ENCODE measurements around the gene HYCC1. TPM values are rescaled to one million over a fixed set of nuclear protein-coding genes. Genes with fewer than 3 reads are reported as not detected.
"Not testable (repeated sequence)": the region's sequence is repeated elsewhere in the genome, so short reads cannot be mapped to it uniquely, and the experiment has no call there.

HYCC1 gene
- total RNA-seq, 1 donor, result 4.0 TPM

DNA sequence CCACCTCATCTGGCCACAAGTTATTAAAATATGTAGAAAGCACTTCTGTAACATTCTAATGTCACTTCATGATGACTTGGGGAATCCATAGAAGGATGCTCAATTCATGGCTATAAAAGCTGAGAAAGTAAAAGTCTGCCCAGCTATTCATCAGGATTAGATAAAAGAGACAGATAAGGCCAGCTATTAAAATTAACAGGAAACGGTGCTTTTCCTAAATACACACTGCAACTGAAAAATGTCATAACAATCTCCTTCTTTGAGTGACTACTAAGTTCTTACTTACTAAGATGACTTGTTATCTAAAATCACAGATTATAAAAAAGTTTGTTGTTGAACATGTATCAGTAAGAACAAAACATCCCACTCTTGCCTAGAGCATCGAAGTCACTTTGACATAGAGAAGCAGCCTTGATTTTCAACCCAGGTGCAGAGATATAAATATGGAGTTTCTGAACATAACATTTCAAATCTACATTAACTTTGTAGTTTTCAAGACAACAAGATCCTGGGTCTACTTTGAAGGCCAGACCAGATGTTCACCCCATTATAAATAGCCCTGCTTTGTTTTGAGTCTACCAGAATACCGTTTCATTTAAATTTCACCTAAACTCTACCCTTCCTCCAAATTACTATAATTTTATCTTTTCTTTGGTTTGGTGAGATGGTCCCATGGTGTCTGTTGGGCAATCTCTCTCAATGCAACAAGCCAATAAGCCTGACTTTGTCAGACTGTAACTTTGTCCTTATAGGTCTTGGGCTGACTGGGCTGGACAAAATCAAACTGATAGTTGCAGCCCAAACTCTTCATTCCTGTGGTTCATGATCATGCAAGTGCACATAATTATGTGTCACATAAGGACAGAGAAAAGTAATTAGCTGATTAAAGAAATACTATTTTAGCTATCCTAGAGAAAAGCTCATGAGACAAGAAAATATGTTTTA, 24.0 kb downstream of the HYCC1 start:
- DNase-seq (ENCODE audit: low read depth in 2 of 3, low spot score in 2 of 3), result no peak

- no peak for DNase-seq (ENCODE audit: low read depth in 2 of 3, low spot score in 2 of 3)
These were observed 28.5 kb downstream of the HYCC1 start for GRCh38 chr7:22985436-22985835.

- DNase-seq (ENCODE audit: low read depth in 2 of 3, low spot score in 2 of 3), result no peak
These were observed 30.6 kb downstream of the HYCC1 start for GRCh38 chr7:22983257-22983855.

DNA sequence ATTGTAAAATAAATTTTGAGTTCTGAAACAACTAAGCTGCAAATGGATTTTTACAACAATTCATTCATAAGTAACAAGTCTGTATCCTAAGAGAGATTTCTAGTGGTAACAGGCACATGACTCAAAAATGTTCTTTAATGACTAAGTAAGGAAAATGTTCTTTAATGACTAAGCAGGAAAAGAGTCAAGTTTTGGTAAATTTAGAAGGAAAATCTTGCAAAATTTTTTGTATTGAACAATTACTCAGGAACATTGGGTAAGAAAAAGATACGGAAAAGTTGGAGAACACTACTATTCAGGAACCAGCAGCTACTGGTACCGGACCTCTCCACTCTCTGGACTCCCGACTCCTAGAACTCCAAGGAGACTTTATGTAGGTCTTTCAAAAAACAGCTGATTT, 33.5 kb downstream of the HYCC1 start:
- no peak for DNase-seq (ENCODE audit: low read depth in 2 of 3, low spot score in 2 of 3)

DNA sequence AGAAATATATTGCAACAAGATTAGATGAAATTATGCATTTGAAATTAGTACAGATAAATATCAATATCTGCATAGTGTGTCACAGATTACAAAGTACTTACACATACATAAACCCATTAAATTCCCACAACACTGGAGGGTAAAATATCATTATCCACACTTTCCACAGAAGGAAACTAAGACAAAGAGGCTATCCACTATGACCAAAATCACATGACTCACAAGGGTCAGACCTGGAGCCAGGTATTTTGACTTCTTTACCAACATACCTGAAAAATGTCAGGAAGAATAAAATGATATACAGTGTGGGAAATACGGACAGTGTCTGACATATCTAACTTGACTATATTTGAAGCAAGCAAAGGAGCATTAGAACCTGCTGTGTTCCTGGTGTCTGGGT, 34.1 kb downstream of the HYCC1 start:
- no peak for DNase-seq (ENCODE audit: low read depth in 2 of 3, low spot score in 2 of 3)

DNA sequence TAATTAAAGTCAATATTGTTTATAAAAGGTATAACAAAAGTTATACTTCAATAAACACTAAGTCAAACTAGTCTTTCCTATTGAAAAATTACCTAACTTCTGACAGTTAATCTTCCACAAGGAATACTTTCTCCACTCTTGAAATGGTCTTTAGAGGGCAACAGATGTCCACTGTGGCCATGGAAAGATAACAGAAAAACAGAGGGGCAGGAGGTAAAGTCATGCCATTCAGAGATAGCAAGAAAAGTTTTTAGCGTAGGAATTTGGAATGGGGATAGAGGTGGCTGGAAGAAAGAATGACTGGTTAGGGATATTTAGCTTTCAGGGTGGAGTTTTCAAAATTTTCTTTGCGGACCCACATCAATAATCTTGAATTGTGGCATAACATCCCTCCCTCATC, 34.7 kb downstream of the HYCC1 start:
- no peak for DNase-seq (ENCODE audit: low read depth in 2 of 3, low spot score in 2 of 3)

DNA sequence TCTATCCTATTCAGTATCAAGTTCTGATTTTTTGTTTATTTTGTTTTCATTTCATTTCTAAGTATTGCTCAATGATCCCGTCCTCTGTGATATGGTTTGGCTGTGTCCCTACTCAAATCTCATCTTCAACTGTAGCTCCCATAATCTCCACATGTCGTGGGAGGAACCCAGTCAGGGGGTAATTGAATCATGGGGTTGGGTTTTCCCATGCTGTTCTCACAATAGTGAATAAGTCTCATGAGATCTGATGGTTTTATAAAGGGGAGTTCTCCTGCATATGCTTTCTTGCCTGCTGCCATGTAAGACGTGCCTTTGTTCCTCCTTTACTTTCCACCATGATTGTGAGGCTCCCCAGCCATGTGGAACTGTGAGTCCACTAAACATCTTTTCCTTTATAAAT, 39.3 kb downstream of the HYCC1 start:
- DNase-seq (ENCODE audit: low read depth in 2 of 3, low spot score in 2 of 3), result not testable (repeated sequence)

DNA sequence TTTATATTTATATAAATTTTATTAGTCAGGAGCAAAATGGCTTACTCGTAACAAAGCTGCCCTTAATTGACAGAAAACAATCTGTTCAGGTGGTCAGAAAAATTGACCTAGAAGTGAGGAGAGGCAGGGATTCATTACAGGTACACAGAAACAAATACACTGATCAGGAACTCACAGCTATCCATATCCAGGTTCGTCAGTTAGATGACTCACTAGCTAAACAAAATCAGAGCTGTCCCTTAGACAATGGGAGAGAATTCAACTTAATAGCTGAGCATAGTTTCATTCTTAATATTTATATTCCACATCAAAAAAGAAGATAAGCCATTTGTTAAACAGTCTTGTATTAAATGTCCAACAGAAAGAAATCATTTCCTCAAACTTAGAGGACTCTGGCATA, 41.7 kb downstream of the HYCC1 start:
- DNase-seq (ENCODE audit: low read depth in 2 of 3, low spot score in 2 of 3), result no peak

- no peak for DNase-seq (ENCODE audit: low read depth in 2 of 3, low spot score in 2 of 3)
These were observed 44.9 kb downstream of the HYCC1 start for GRCh38 chr7:22969010-22969431.

Other genes starting within 250 kb of the HYCC1 start
- 140 TPM for gene TOMM7, start 191.3 kb downstream of the HYCC1 start, total RNA-seq
- gene KLHL7, start 91.7 kb upstream of the HYCC1 start, total RNA-seq, result 18.3 TPM
- 28.0 TPM for gene NUP42, start 167.9 kb upstream of the HYCC1 start, total RNA-seq
- gene GPNMB, start 232.6 kb upstream of the HYCC1 start, total RNA-seq, result 0.27 TPM

Data from hematopoietic multipotent progenitor cell (in vitro differentiated cells).